ENCODE measurements around the gene INPP5D.

GRCh38 chr2:233041722-233042323, 18.3 kb upstream of the INPP5D start:
- TF ChIP-seq CTCF (optimal IDR thresholded peaks at IDR 0.05 in 1 of 3, IDR thresholded peaks at IDR 0.05 in 1 of 3, conservative IDR thresholded peaks at IDR 0.05 in 1 of 3; ENCODE audit: extremely low read depth in 1 of 3, insufficient read depth in 2 of 3, low read length in 3 of 3) = no peak
- no peak for TF ChIP-seq EZH2 (IDR thresholded peaks at IDR 0.05; ENCODE audit: low read length)
